HepG2 (cell line): ENCODE results near the gene SAP30. TPM values are rescaled to one million over a fixed set of nuclear protein-coding genes. Genes with fewer than 3 reads are reported as not detected.
A peak's percentile ranks its signal among the peaks of the same experiment; 100 is the strongest.

ENCODE experiments used
- AGO1 ChIP-seq: fragments of 200-400 bp; formaldehyde crosslinking; IDR thresholded peaks from 2 replicates; pipeline ENCODE4 v1.6.1; 2017; ENCODE audit warnings: mild to moderate bottlenecking, low read depth, low read length, moderate library complexity; ENCODE audit not compliant: poor library complexity, severe bottlenecking
- ATF4 ChIP-seq, 2 experiments: fragments of 450-650 bp in 1 of 2; sonication (generic) in 1 of 2; formaldehyde crosslinking; IDR thresholded peaks; 2 replicates each; pipeline versions ENCODE4 v1.5.0 to v1.8.0; 2020 to 2022; ENCODE audit warnings: mild to moderate bottlenecking in 1 of 2, missing genetic modification reagents in 1 of 2
- CREM ChIP-seq, 2 experiments: sonication (generic) in 1 of 2; formaldehyde crosslinking in 1 of 2; IDR thresholded peaks; 2 replicates each; pipeline versions ENCODE4 v1.4.0 to v1.6.1; 2016 to 2020; ENCODE audit warnings: antibody characterized with exemption in 1 of 2, mild to moderate bottlenecking in 1 of 2, missing genetic modification reagents in 1 of 2
- DNMT3B ChIP-seq: conservative IDR thresholded peaks from 2 replicates; pipeline ENCODE4 v1.6.1; 2016; ENCODE audit warnings: missing biosample characterization, control low read depth
- KDM3A ChIP-seq: IDR thresholded peaks from 2 replicates; pipeline ENCODE4 v1.6.1; 2018; ENCODE audit warnings: low read depth, missing compliant biosample characterization
- MLLT10 ChIP-seq: sonication (generic); formaldehyde crosslinking; IDR thresholded peaks from 2 replicates; pipeline ENCODE4 v1.4.0; 2020; ENCODE audit warnings: missing genetic modification reagents
- MTERF4 ChIP-seq: sonication (generic); formaldehyde crosslinking; IDR thresholded peaks from 2 replicates; pipeline ENCODE4 v1.8.0; 2023; ENCODE audit warnings: mild to moderate bottlenecking, missing genetic modification reagents
- PHF8 ChIP-seq: sonication (generic); formaldehyde crosslinking; IDR thresholded peaks from 2 replicates; pipeline ENCODE4 v1.5.0; 2020; ENCODE audit warnings: missing genetic modification reagents
- RXRA ChIP-seq: sonication (generic); formaldehyde crosslinking; IDR thresholded peaks from 2 replicates; pipeline ENCODE4 v1.5.1; 2020; ENCODE audit warnings: missing genetic modification reagents
- SKI ChIP-seq: fragments of 450-650 bp; IDR thresholded peaks from one replicate; pipeline ENCODE4 v1.6.1; 2018; ENCODE audit warnings: mild to moderate bottlenecking; ENCODE audit not compliant: partially characterized antibody
- SMC3 ChIP-seq: IDR thresholded peaks from 2 replicates; pipeline ENCODE4 v1.6.1; 2011; ENCODE audit warnings: low read length, improper control_type of control experiment
- SP2 ChIP-seq: sonication (generic); formaldehyde crosslinking; IDR thresholded peaks from 2 replicates; pipeline ENCODE4 v1.5.1; 2020; ENCODE audit warnings: mild to moderate bottlenecking, missing genetic modification reagents
- SP4 ChIP-seq: sonication (generic); formaldehyde crosslinking; IDR thresholded peaks from 2 replicates; pipeline ENCODE4 v1.8.1; 2023; ENCODE audit warnings: mild to moderate bottlenecking, missing genetic modification reagents
- SRSF1 ChIP-seq: fragments of 200-400 bp; formaldehyde crosslinking; optimal IDR thresholded peaks from 2 replicates; pipeline ENCODE3; 2017; ENCODE audit warnings: mild to moderate bottlenecking, low read depth, low read length, moderate library complexity
- SSRP1 ChIP-seq: IDR thresholded peaks from 2 replicates; pipeline ENCODE4 v1.6.1; 2016; ENCODE audit warnings: control low read depth
- THAP9 ChIP-seq: sonication (generic); formaldehyde crosslinking; IDR thresholded peaks from 2 replicates; pipeline ENCODE4; 2020; ENCODE audit warnings: missing genetic modification reagents, mild to moderate bottlenecking, borderline replicate concordance
- TP53 ChIP-seq: sonication (generic); formaldehyde crosslinking; conservative IDR thresholded peaks from 2 replicates; pipeline ENCODE4 v1.4.0; 2020; ENCODE audit warnings: missing genetic modification reagents
- UBTF ChIP-seq: sonication (generic); formaldehyde crosslinking; IDR thresholded peaks from 2 replicates; pipeline ENCODE4 v1.4.0; 2020; ENCODE audit warnings: mild to moderate bottlenecking, missing genetic modification reagents
- ZFP36L1 ChIP-seq: sonication (generic); formaldehyde crosslinking; IDR thresholded peaks from 2 replicates; pipeline ENCODE4 v1.8.0; 2022; ENCODE audit warnings: mild to moderate bottlenecking, missing genetic modification reagents, moderate library complexity
- ZNF160 ChIP-seq: sonication (generic); formaldehyde crosslinking; IDR thresholded peaks from 2 replicates; pipeline ENCODE4 v1.8.0; 2022; ENCODE audit warnings: mild to moderate bottlenecking, inconsistent platforms, missing genetic modification reagents
- ZNF441 ChIP-seq: sonication (generic); formaldehyde crosslinking; IDR thresholded peaks from 2 replicates; pipeline ENCODE4 v1.7.0; 2021; ENCODE audit warnings: missing genetic modification reagents, borderline replicate concordance
- ZNF703 ChIP-seq: sonication (generic); formaldehyde crosslinking; IDR thresholded peaks from 2 replicates; pipeline ENCODE4 v1.5.1; 2020; ENCODE audit warnings: missing genetic modification reagents, mild to moderate bottlenecking, moderate library complexity, borderline replicate concordance
- polyA plus RNA-seq, 8 experiments: library from polyadenylated mRNA; depleted of rRNA in 3 of 8; stranded (reverse) in 7 of 8; unstranded in 1 of 8; fragments of >200 nt; fragmentation: Illumina TruSeq in 4 of 8; extraction: Trizol in 4 of 8; gene quantifications; 2 replicates each; pipeline versions ENCODE4 v1.2.1 to v1.2.3, GENCODE V29; 2011 to 2016; ENCODE audit warnings: low read depth in 4 of 8, missing spikeins in 1 of 8, mixed read lengths in 1 of 8; ENCODE audit not compliant: insufficient read depth in 1 of 8
- total RNA-seq, 5 experiments: library from RNA; depleted of rRNA; stranded (reverse); fragments of >200 nt; fragmentation: Illumina TruSeq; extraction: Trizol; gene quantifications; 2 replicates each; pipeline ENCODE4 v1.2.3, GENCODE V29; 2016; ENCODE audit warnings: low read depth in 1 of 5

SAP30 gene
- total and polyA plus RNA-seq, 2 of the 13 experiments (the other 11 are each of a cell fraction or from before 2014, with no cell fraction given) = 14.2 to 25.1 TPM

GRCh38 chr4:173334085-173334890 lies 36.5 kb upstream of the SAP30 start, which contains the start of gene HMGB2 (continued):
- peak; percentile 21; the same call in 1 of the 2 replicates for TF ChIP-seq THAP9 (CRISPR knock-in tag)
- TF ChIP-seq SP4 (CRISPR knock-in tag) = peak; percentile 97
- TF ChIP-seq KDM3A (CRISPR knock-in tag) = peak; percentile 62; the same call in 1 of the 2 replicates
- TF ChIP-seq AGO1 = peak; percentile 16
- TF ChIP-seq UBTF (CRISPR knock-in tag) = peak; percentile 92
- peak; percentile 9 for TF ChIP-seq SKI
- TF ChIP-seq SSRP1 = no peak
- TF ChIP-seq TP53 (CRISPR knock-in tag) = no peak
- 0 out of 2 replicates have a peak, but pooled peaks have one; percentile 41 for TF ChIP-seq ZNF441 (CRISPR knock-in tag)
- no peak; the same call in 1 of the 2 replicates for TF ChIP-seq ZNF160 (CRISPR knock-in tag)
- TF ChIP-seq DNMT3B = no peak
- TF ChIP-seq MTERF4 = no peak
- TF ChIP-seq CREM (IDR thresholded peaks at IDR 0.05) = peak; percentile 80
- TF ChIP-seq CREM (CRISPR knock-in tag; IDR thresholded peaks at IDR 0.05) = no peak
- TF ChIP-seq SP2 (CRISPR knock-in tag) = peak; percentile 93
- no peak for TF ChIP-seq SMC3
- TF ChIP-seq ZNF703 (CRISPR knock-in tag) = no peak; the same call in 1 of the 2 replicates
- peak; percentile 85 for TF ChIP-seq PHF8
- peak; percentile 71 for TF ChIP-seq RXRA (CRISPR knock-in tag)
- peak in 1 of 2 experiments; percentile 87; a peak in 2 of 4 replicates for TF ChIP-seq ATF4 (CRISPR knock-in tag; IDR thresholded peaks at IDR 0.05)
- peak; percentile 100 for TF ChIP-seq ZFP36L1
- TF ChIP-seq MLLT10 (CRISPR knock-in tag) = no peak
- peak; percentile 67 for TF ChIP-seq SRSF1
